ENCODE measurements around the gene MNT. TPM values are rescaled to one million over a fixed set of nuclear protein-coding genes. Genes with fewer than 3 reads are reported as not detected.

MNT gene
- total RNA-seq: 6.8 and 14.6 TPM in 2 replicates

GRCh38 chr17:2400877-2401425 is at the start of gene MNT:
Gene MNT, minus strand, starts transcription at chr17:2401060. Its CDS starts 348 bp downstream, at chr17:2400712.

GRCh38 chr17:2336852-2337543 is 63.9 kb downstream of the MNT start, which contains the start of gene SGSM2:
Gene SGSM2, plus strand, starts transcription at chr17:2337501. Its CDS starts 188 bp downstream, at chr17:2337689.

GRCh38 chr17:2336215-2336851 is 64.5 kb downstream of the MNT start, which contains the start of gene TSR1:
Gene TSR1, minus strand, starts transcription at chr17:2336457. Its CDS starts 30 bp downstream, at chr17:2336427.

Other genes starting within 250 kb of the MNT start
- 50.8 and 62.0 TPM in 2 replicates for gene SMG6, start 97.3 kb downstream of the MNT start, total RNA-seq
- gene SRR, start 97.1 kb downstream of the MNT start, total RNA-seq: 12.7 and 17.8 TPM in 2 replicates
- gene TSR1, start 64.6 kb downstream of the MNT start, total RNA-seq: 60.6 and 80.1 TPM in 2 replicates
- gene SGSM2, start 63.6 kb downstream of the MNT start, total RNA-seq: 38.6 and 50.3 TPM in 2 replicates
- gene METTL16, start 110.8 kb upstream of the MNT start, total RNA-seq: 13.1 and 17.6 TPM in 2 replicates
- gene PAFAH1B1, start 192.6 kb upstream of the MNT start, total RNA-seq: 109 and 179 TPM in 2 replicates